ENCODE measurements around the gene TRAPPC10.
"Not testable (repeated sequence)": the region's sequence is repeated elsewhere in the genome, so short reads cannot be mapped to it uniquely, and the experiment has no call there.

The TRAPPC10 gene

GRCh38 chr21:44093761-44094160 is 81.7 kb downstream of the TRAPPC10 start:
- H3K27me3 ChIP-seq (ENCODE audit: insufficient read depth, poor library complexity, severe bottlenecking): no peaks in the 10 kb centered on the region
- H3K27ac ChIP-seq (replicated peaks): no peak overlapping the region
- no peak overlapping the region for H3K4me3 ChIP-seq (replicated peaks; ENCODE audit: insufficient read depth, low read length)
- peak in 1 of 2 experiments; percentile 0 for DNase-seq (ENCODE audit: low read depth in 1 of 2, low spot score in 1 of 2)
- TF ChIP-seq SPI1 (IDR thresholded peaks at IDR 0.05; ENCODE audit: borderline replicate concordance, low read depth) (no peak), CTCF (IDR thresholded peaks at IDR 0.05; ENCODE audit: insufficient read depth, low read length) (no peak)

GRCh38 chr21:44094832-44095231 is 82.7 kb downstream of the TRAPPC10 start:
- no peak overlapping the region for H3K27ac ChIP-seq (replicated peaks)
- no peaks in the 10 kb centered on the region for H3K27me3 ChIP-seq (ENCODE audit: insufficient read depth, poor library complexity, severe bottlenecking)
- no peak for DNase-seq (ENCODE audit: low read depth in 1 of 2, low spot score in 1 of 2)
- no peak overlapping the region for H3K4me3 ChIP-seq (replicated peaks; ENCODE audit: insufficient read depth, low read length)
- TF ChIP-seq CTCF (IDR thresholded peaks at IDR 0.05; ENCODE audit: insufficient read depth, low read length) (no peak), REST (IDR thresholded peaks at IDR 0.05; ENCODE audit: insufficient replicate concordance, low read depth) (no peak), SPI1 (IDR thresholded peaks at IDR 0.05; ENCODE audit: borderline replicate concordance, low read depth) (no peak), GABPA (IDR thresholded peaks at IDR 0.05; ENCODE audit: low read depth) (no peak), POLR2AphosphoS5 (IDR thresholded peaks at IDR 0.05; ENCODE audit: low read depth) (no peak)

- not testable (repeated sequence) for DNase-seq (ENCODE audit: low read depth in 1 of 2, low spot score in 1 of 2); H3K27ac ChIP-seq (replicated peaks); H3K27me3 ChIP-seq (ENCODE audit: insufficient read depth, poor library complexity, severe bottlenecking); H3K4me3 ChIP-seq (replicated peaks; ENCODE audit: insufficient read depth, low read length)
Observed at GRCh38 chr21:44098507-44098906, 86.4 kb downstream of the TRAPPC10 start.

- DNase-seq (ENCODE audit: low read depth in 1 of 2, low spot score in 1 of 2); H3K4me3 ChIP-seq (replicated peaks; ENCODE audit: insufficient read depth, low read length); H3K27me3 ChIP-seq (ENCODE audit: insufficient read depth, poor library complexity, severe bottlenecking); H3K27ac ChIP-seq (replicated peaks): not testable (repeated sequence)
Observed at GRCh38 chr21:44098964-44099363, 86.9 kb downstream of the TRAPPC10 start.

GRCh38 chr21:44107026-44107501 is 95.0 kb downstream of the TRAPPC10 start, which contains the start of gene PWP2:
PWP2 (plus strand) TSS chr21:44107399; CDS start chr21:44107417, 18 bp downstream.
- DNase-seq (ENCODE audit: low read depth in 1 of 2, low spot score in 1 of 2): peak in 1 of 2 experiments; percentile 1
- H3K27me3 ChIP-seq (ENCODE audit: insufficient read depth, poor library complexity, severe bottlenecking); H3K27ac ChIP-seq (replicated peaks): not testable (repeated sequence)
- H3K4me3 ChIP-seq (replicated peaks; ENCODE audit: insufficient read depth, low read length): peak within 1 kb of the TSS; percentile 36

- not testable (repeated sequence) for H3K4me3 ChIP-seq (replicated peaks; ENCODE audit: insufficient read depth, low read length); H3K27me3 ChIP-seq (ENCODE audit: insufficient read depth, poor library complexity, severe bottlenecking); H3K27ac ChIP-seq (replicated peaks); DNase-seq (ENCODE audit: low read depth in 1 of 2, low spot score in 1 of 2)
Observed at GRCh38 chr21:44107589-44107988, 95.5 kb downstream of the TRAPPC10 start.

GRCh38 chr21:44113702-44114371 is 101.7 kb downstream of the TRAPPC10 start:
- H3K4me3 ChIP-seq (replicated peaks; ENCODE audit: insufficient read depth, low read length); DNase-seq (ENCODE audit: low read depth in 1 of 2, low spot score in 1 of 2); H3K27me3 ChIP-seq (ENCODE audit: insufficient read depth, poor library complexity, severe bottlenecking); H3K27ac ChIP-seq (replicated peaks): not testable (repeated sequence)

- H3K27ac ChIP-seq (replicated peaks); H3K27me3 ChIP-seq (ENCODE audit: insufficient read depth, poor library complexity, severe bottlenecking); H3K4me3 ChIP-seq (replicated peaks; ENCODE audit: insufficient read depth, low read length); DNase-seq (ENCODE audit: low read depth in 1 of 2, low spot score in 1 of 2): not testable (repeated sequence)
Observed at GRCh38 chr21:44122131-44122530, 110.0 kb downstream of the TRAPPC10 start.

GRCh38 chr21:44127827-44128226 is 115.7 kb downstream of the TRAPPC10 start:
- not testable (repeated sequence) for H3K27ac ChIP-seq (replicated peaks); DNase-seq (ENCODE audit: low read depth in 1 of 2, low spot score in 1 of 2); H3K4me3 ChIP-seq (replicated peaks; ENCODE audit: insufficient read depth, low read length); H3K27me3 ChIP-seq (ENCODE audit: insufficient read depth, poor library complexity, severe bottlenecking)

- not testable (repeated sequence) for H3K27ac ChIP-seq (replicated peaks); H3K27me3 ChIP-seq (ENCODE audit: insufficient read depth, poor library complexity, severe bottlenecking); H3K4me3 ChIP-seq (replicated peaks; ENCODE audit: insufficient read depth, low read length); DNase-seq (ENCODE audit: low read depth in 1 of 2, low spot score in 1 of 2)
Observed at GRCh38 chr21:44133715-44134057, 121.6 kb downstream of the TRAPPC10 start.

GRCh38 chr21:44134732-44135131 is 122.6 kb downstream of the TRAPPC10 start:
- H3K27me3 ChIP-seq (ENCODE audit: insufficient read depth, poor library complexity, severe bottlenecking); H3K4me3 ChIP-seq (replicated peaks; ENCODE audit: insufficient read depth, low read length); H3K27ac ChIP-seq (replicated peaks); DNase-seq (ENCODE audit: low read depth in 1 of 2, low spot score in 1 of 2): not testable (repeated sequence)
